Loucy (cell line): ENCODE measurements around the gene NUP155.

Experiments
- EZH2phosphoT487 ChIP-seq: fragments of 200-600 bp; IDR thresholded peaks from 2 replicates; pipeline ENCODE4 v1.6.1; 2018; ENCODE audit warnings: antibody characterized with exemption, mild to moderate bottlenecking, moderate library complexity, borderline replicate concordance
- TF ChIP-seq, protein P1 (sequence below): fragments of 200-600 bp; sonication (generic); conservative IDR thresholded peaks from 2 replicates; pipeline ENCODE4 v1.5.1; 2014; ENCODE audit warnings: mild to moderate bottlenecking, antibody characterized with exemption, low read length

DNA sequence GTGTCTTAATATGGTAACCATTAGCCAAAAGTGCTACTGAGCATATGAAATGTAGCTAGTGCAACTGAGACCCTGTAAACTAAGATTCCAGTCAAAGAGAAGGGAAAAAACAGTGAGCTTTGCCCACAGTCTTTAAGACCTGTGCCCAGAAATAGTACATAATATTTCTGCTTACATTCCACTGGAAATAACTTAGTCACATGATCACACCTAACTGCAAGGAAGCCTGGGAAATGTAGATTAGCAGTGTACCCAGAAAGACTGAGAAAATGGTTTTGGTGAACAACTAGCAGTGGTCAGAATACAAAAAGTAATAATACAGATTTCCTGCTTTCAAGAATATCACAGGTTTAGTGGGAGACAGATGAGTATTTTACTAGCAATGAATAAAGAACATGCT lies 119.2 kb downstream of the NUP155 start:
- TF ChIP-seq, protein P1, sequence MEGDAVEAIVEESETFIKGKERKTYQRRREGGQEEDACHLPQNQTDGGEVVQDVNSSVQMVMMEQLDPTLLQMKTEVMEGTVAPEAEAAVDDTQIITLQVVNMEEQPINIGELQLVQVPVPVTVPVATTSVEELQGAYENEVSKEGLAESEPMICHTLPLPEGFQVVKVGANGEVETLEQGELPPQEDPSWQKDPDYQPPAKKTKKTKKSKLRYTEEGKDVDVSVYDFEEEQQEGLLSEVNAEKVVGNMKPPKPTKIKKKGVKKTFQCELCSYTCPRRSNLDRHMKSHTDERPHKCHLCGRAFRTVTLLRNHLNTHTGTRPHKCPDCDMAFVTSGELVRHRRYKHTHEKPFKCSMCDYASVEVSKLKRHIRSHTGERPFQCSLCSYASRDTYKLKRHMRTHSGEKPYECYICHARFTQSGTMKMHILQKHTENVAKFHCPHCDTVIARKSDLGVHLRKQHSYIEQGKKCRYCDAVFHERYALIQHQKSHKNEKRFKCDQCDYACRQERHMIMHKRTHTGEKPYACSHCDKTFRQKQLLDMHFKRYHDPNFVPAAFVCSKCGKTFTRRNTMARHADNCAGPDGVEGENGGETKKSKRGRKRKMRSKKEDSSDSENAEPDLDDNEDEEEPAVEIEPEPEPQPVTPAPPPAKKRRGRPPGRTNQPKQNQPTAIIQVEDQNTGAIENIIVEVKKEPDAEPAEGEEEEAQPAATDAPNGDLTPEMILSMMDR = no peak
- no peak for TF ChIP-seq EZH2phosphoT487
